ENCODE data around the gene TRMT61A. TPM values are rescaled to one million over a fixed set of nuclear protein-coding genes. Genes with fewer than 3 reads are reported as not detected.

TRMT61A gene
- total and polyA plus RNA-seq, 2 of the 13 experiments (the other 11 are each of a cell fraction or from before 2014, with no cell fraction given), result 6.5 to 13.6 TPM

DNA sequence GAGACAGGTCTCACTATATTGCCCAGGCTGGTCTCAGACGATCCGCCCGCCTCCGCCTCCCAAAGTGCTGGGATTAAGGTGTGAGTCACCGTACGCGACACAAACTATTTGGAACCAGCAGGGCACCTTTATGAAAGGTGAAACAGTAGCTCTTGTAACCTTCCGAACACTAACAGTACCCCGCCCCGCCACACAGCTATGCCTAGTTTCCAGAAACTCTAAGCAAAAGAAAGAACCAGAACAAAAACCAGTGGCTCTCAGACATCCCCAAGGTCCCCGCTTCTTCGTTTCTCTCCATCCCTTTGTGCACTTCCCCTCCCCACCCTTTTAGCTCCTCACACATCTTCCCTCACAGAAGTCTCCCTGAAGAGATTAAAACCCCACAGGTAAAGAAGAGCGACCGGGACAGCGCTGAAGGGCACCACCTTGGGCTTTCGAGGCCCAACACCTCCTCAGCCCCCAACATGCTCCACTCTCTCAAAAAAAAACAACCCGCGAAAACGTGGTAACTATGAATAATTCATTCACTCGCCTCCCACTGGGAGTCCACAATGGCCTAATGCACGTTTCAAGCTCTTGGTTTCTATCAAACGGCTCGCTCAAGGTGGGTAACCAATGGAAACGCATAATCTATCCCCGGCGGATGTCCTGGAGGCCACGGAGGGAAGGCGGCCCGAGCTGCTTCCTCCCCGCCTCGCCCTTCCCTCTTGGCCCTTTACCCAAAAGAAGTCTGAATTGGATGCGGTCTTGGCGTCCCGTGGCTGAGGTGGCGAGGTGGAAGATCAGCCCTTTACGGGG is 32.6 kb downstream of the TRMT61A start (continued):
- TF ChIP-seq RXRB (CRISPR knock-in tag; IDR thresholded peaks at IDR 0.05; ENCODE audit: borderline replicate concordance) (no peak), SOX13 (IDR thresholded peaks at IDR 0.05) (no peak), SOX13 (CRISPR knock-in tag; conservative IDR thresholded peaks at IDR 0.05 in 1 of 2, IDR thresholded peaks at IDR 0.05 in 1 of 2) (no peak), THAP11 (CRISPR knock-in tag; IDR thresholded peaks at IDR 0.05) (no peak), ZNF772 (CRISPR knock-in tag; IDR thresholded peaks at IDR 0.05) (no peak), SSRP1 (CRISPR knock-in tag; IDR thresholded peaks at IDR 0.05) (no peak), CCAR2 (optimal IDR thresholded peaks at IDR 0.05; ENCODE audit: low read depth, low read length) (no peak), KLF16 (CRISPR knock-in tag; IDR thresholded peaks at IDR 0.05) (no peak), MAF1 (CRISPR knock-in tag; IDR thresholded peaks at IDR 0.05; ENCODE audit: borderline replicate concordance) (no peak), ZNF234 (CRISPR knock-in tag; conservative IDR thresholded peaks at IDR 0.05) (no peak), ZNF101 (CRISPR knock-in tag; IDR thresholded peaks at IDR 0.05; ENCODE audit: borderline replicate concordance, low read depth) (no peak), RFX3 (CRISPR knock-in tag; IDR thresholded peaks at IDR 0.05) (peak; percentile 58; the same call in 1 of the 2 replicates), FOSL2 (CRISPR knock-in tag; IDR thresholded peaks at IDR 0.05) (peak; percentile 61), ZBTB38 (CRISPR knock-in tag; IDR thresholded peaks at IDR 0.05) (no peak), MTA1 (CRISPR knock-in tag; IDR thresholded peaks at IDR 0.05; ENCODE audit: borderline replicate concordance) (peak; percentile 55; the same call in 1 of the 2 replicates)
- TF ChIP-seq, protein P1, sequence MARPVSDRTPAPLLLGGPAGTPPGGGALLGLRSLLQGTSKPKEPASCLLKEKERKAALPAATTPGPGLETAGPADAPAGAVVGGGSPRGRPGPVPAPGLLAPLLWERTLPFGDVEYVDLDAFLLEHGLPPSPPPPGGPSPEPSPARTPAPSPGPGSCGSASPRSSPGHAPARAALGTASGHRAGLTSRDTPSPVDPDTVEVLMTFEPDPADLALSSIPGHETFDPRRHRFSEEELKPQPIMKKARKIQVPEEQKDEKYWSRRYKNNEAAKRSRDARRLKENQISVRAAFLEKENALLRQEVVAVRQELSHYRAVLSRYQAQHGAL (CRISPR knock-in tag; IDR thresholded peaks at IDR 0.05; ENCODE audit: not compliant biosample characterization), result no peak
- TF ChIP-seq, protein P2, sequence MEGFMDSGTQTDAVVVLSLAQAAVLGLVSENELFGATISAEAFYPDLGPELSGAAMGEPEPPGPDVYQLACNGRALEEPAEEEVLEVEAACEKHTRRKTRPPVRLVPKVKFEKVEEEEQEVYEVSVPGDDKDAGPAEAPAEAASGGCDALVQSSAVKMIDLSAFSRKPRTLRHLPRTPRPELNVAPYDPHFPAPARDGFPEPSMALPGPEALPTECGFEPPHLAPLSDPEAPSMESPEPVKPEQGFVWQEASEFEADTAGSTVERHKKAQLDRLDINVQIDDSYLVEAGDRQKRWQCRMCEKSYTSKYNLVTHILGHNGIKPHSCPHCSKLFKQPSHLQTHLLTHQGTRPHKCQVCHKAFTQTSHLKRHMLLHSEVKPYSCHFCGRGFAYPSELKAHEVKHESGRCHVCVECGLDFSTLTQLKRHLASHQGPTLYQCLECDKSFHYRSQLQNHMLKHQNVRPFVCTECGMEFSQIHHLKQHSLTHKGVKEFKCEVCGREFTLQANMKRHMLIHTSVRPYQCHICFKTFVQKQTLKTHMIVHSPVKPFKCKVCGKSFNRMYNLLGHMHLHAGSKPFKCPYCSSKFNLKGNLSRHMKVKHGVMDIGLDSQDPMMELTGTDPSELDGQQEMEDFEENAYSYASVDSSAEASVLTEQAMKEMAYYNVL (CRISPR knock-in tag; IDR thresholded peaks at IDR 0.05; ENCODE audit: borderline replicate concordance), result no peak
- TF ChIP-seq, protein P3, sequence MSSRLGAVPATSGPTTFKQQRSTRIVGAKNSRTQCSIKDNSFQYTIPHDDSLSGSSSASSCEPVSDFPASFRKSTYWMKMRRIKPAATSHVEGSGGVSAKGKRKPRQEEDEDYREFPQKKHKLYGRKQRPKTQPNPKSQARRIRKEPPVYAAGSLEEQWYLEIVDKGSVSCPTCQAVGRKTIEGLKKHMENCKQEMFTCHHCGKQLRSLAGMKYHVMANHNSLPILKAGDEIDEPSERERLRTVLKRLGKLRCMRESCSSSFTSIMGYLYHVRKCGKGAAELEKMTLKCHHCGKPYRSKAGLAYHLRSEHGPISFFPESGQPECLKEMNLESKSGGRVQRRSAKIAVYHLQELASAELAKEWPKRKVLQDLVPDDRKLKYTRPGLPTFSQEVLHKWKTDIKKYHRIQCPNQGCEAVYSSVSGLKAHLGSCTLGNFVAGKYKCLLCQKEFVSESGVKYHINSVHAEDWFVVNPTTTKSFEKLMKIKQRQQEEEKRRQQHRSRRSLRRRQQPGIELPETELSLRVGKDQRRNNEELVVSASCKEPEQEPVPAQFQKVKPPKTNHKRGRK (CRISPR knock-in tag; IDR thresholded peaks at IDR 0.05), result no peak
- TF ChIP-seq, protein P4, sequence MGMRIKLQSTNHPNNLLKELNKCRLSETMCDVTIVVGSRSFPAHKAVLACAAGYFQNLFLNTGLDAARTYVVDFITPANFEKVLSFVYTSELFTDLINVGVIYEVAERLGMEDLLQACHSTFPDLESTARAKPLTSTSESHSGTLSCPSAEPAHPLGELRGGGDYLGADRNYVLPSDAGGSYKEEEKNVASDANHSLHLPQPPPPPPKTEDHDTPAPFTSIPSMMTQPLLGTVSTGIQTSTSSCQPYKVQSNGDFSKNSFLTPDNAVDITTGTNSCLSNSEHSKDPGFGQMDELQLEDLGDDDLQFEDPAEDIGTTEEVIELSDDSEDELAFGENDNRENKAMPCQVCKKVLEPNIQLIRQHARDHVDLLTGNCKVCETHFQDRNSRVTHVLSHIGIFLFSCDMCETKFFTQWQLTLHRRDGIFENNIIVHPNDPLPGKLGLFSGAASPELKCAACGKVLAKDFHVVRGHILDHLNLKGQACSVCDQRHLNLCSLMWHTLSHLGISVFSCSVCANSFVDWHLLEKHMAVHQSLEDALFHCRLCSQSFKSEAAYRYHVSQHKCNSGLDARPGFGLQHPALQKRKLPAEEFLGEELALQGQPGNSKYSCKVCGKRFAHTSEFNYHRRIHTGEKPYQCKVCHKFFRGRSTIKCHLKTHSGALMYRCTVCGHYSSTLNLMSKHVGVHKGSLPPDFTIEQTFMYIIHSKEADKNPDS (CRISPR knock-in tag; IDR thresholded peaks at IDR 0.05), result no peak
- TF ChIP-seq, protein P5, sequence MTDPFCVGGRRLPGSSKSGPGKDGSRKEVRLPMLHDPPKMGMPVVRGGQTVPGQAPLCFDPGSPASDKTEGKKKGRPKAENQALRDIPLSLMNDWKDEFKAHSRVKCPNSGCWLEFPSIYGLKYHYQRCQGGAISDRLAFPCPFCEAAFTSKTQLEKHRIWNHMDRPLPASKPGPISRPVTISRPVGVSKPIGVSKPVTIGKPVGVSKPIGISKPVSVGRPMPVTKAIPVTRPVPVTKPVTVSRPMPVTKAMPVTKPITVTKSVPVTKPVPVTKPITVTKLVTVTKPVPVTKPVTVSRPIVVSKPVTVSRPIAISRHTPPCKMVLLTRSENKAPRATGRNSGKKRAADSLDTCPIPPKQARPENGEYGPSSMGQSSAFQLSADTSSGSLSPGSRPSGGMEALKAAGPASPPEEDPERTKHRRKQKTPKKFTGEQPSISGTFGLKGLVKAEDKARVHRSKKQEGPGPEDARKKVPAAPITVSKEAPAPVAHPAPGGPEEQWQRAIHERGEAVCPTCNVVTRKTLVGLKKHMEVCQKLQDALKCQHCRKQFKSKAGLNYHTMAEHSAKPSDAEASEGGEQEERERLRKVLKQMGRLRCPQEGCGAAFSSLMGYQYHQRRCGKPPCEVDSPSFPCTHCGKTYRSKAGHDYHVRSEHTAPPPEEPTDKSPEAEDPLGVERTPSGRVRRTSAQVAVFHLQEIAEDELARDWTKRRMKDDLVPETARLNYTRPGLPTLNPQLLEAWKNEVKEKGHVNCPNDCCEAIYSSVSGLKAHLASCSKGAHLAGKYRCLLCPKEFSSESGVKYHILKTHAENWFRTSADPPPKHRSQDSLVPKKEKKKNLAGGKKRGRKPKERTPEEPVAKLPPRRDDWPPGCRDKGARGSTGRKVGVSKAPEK (CRISPR knock-in tag; IDR thresholded peaks at IDR 0.05; ENCODE audit: borderline replicate concordance), result no peak
